CD4-positive, alpha-beta T cell treated with Interleukin-6 for 4 hours (primary cell): ENCODE measurements around the gene TUBA4A.
"Not testable (repeated sequence)": the region's sequence is repeated elsewhere in the genome, so short reads cannot be mapped to it uniquely, and the experiment has no call there.

Source experiments
- DNase-seq: peaks from one replicate; pipeline ENCODE4 v3.0.0-alpha.2; 2020; ENCODE audit warnings: mixed read lengths

TUBA4A gene

DNA sequence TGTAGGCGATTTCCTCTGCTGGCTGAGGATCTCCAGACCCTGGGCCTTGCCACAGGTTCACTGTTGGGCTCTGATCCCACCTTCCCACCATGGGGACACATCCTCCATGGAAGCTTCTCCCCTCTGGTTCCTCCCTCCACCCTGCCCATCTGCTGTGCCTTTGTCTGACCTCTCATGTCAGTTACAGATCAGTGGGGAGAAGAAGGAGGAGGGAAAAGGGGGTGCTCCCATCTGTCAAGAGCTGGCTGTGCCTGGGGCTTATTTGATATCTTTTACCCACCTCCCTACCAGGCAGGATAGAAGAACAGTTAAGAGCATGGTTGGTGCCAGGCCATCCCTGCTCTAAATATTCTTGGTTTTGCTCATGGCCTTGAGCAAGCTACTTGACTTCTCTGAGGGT is 13.2 kb upstream of the TUBA4A start:
- no peak for DNase-seq

DNA sequence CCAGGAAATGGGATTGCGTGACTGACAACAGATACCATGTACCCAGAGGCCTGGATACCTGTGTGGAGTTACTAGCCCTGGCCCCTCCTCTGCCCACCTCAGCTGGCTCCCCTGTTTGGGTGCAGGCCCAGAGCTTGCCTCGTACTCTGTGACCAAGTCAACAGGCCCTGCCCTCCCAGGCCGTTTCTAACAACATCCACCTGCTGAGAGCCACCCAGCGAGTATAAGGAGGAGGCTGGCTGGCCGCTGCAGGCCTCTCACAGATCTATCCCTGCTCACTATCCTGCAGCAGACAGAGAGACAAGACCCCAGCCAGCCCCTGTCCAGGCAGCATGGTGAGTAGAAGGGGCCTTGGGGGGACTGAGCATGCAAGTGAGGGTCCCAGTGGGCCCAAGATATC is 12.5 kb upstream of the TUBA4A start:
- DNase-seq: no peak

DNA sequence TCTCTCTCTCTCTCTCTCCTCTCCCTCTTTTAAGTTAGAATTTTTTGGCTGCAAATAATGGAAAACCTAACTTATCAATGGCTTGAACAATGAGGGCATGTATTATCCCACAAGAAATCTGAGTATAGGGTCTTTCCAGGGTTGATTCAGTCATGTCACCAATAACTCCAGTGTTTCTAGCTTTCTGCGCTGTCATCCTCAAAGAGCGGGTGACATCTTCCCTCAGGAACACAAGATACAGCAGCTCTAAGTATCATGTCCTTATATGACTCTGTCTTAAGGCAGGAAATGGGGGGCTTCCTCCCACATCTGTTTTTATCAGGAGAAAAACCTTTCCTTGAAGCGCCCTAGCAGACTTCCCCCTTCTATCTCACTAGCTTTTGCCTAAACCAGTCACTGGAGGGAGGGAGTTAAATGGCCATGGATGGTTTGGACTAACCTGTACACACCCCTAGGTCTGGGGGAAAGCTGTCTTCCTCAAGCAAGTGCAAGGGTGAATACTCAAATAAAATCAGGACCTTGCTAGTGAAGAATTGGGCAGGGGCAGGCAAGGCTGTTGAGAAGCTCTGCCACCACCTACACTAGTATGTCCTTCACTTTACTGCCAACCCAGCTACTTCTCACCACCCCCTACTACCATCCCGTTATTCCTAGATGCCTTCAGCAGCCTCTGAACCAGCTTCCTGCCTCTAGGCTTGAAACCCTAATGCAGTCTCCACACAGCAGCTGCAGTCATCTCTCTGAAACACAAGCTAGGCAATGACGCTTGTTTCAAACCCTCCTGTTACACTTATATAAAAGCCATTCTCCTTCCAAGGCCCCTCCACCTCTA is 7.5 kb upstream of the TUBA4A start:
- DNase-seq: no peak

GRCh38 chr2:219258942-219259341 is 5.2 kb upstream of the TUBA4A start:
- not testable (repeated sequence) for DNase-seq

DNA sequence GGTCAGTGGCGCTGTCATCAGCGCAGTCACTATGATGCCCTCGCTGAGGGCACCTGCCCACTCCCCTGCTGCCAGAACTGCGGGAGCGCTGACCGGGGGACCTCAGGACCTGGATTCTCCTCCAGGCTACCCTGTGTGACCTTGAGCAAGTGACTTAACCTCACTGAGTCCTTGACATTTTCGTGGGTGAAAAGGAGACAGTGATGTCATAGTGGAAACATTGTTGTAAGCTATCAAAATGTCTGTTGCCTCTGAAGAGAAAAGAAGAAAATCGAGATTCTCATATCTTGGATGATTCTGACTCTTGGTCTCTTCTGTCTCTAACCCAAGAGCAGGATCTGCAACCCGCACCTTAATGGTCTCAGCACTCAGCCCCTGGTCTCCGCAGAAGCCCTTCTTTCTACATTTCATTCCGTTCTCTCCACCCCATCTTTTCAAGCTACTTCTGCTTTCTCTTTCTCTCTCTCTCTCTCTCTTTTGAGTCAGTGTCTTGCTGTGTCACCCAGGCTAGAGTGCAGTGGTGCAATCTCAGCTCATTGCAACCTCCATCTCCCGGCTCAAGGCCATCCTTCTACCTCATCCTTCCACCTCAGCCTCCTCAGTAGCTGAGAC is 978 bp upstream of the TUBA4A start:
- peak; percentile 39 for DNase-seq

GRCh38 chr2:219252900-219253752 is 592 bp downstream of the TUBA4A start, which contains the start of gene TUBA4B:
Gene TUBA4B (plus strand): TSS chr2:219253243. CDS start chr2:219253408, 165 bp downstream.
- DNase-seq: peak; percentile 55

- DNase-seq: peak; percentile 52
Observed at GRCh38 chr2:219252570-219252899, 1.2 kb downstream of the TUBA4A start.

- peak; percentile 63 for DNase-seq
Observed at GRCh38 chr2:219252084-219252483, 1.6 kb downstream of the TUBA4A start.

DNA sequence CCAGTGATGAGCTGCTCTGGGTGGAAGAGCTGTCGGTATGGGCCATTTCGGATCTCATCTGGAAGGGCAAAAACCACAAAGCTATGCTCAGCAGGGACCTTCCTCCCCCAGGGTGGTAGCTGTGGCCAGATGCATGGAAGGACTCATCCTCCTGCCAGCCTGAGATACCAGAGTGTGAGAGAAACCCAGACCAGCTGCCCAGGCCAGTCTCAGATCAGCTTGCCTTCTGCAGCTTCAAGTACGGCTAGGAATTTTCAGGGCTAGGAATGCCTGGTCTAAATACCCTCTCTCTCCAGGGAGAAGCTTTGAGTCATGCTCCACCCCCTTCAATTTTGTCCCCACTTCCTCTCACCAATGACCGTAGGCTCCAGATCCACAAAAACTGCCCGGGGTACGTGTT is 2.1 kb downstream of the TUBA4A start:
- no peak for DNase-seq

- peak; percentile 19 for DNase-seq
Observed at GRCh38 chr2:219250049-219250781, 3.5 kb downstream of the TUBA4A start.

- DNase-seq: peak; percentile 86
Observed at GRCh38 chr2:219249203-219249980, 4.3 kb downstream of the TUBA4A start.

DNA sequence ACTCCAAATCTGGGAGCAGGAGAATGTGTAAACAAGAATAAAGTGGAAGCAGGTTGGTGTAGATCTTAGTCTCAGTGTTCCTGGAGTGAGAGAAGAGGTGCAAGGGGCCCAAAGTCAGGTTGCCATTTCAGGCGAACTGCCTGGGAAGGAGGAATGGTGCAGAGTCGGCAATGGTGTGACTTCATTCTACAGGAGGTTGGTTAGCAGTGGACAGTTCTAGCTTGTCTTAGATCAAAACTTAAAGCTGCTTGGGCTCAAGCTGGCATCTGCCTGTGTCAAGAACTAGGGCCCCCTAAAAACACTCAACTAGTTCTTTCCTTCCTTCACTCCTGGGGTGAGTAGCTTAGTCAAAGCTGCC is 4.9 kb downstream of the TUBA4A start:
- no peak for DNase-seq

DNA sequence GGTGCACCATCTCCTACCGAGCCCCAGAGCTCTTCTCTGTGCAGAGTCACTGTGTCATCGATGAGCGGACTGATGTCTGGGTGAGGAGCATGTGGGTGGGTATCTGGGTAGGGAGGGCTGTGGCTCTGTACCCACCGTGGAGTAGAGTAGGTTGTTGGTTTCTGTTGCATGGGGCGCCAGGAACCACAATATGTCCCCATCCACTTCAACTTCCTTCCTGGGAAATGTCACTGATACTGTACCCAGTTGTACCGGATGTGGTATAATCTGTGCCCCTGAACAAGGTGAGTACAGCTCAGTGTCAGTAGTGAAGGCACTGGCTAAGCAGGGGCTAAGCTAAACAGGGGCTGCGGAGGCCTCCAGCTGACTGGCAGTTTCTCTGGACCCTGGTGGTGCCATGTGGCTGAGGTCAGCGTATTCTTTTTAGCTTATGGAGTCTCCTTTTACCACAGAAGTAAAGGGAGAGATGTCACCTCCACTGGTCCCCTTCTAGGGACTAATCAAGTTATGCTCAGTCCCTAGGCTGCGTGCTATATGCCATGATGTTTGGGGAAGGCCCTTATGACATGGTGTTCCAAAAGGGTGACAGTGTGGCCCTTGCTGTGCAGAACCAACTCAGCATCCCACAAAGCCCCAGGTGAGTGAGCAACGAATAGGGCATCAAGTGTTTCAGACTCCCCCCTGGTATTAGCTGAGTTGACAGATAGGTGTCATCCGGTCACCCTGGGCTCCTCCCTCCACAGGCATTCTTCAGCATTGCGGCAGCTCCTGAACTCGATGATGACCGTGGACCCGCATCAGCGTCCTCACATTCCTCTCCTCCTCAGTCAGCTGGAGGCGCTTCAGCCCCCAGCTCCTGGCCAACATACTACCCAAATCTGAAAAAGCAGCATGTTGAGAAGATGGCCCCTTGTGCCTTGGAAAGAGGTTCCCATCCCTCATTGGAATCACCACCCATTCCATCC is 5.8 kb downstream of the TUBA4A start:
- peak; percentile 79 for DNase-seq

DNA sequence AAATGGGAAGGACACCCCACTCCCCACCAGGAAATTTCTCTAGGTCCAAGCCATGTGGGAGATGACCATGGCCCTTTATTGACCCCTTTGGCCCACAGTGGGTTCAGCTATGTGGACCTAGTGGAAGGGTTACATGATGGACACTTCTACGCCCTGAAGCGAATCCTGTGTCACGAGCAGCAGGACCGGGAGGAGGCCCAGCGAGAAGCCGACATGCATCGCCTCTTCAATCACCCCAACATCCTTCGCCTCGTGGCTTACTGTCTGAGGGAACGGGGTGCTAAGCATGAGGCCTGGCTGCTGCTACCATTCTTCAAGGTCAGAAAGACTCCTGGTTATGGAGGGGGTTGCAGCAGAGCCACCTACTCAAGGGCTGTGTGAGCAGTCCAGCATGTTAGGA is 7.2 kb downstream of the TUBA4A start:
- no peak for DNase-seq

- peak; percentile 15 for DNase-seq
Observed at GRCh38 chr2:219245899-219246230, 7.9 kb downstream of the TUBA4A start.

DNA sequence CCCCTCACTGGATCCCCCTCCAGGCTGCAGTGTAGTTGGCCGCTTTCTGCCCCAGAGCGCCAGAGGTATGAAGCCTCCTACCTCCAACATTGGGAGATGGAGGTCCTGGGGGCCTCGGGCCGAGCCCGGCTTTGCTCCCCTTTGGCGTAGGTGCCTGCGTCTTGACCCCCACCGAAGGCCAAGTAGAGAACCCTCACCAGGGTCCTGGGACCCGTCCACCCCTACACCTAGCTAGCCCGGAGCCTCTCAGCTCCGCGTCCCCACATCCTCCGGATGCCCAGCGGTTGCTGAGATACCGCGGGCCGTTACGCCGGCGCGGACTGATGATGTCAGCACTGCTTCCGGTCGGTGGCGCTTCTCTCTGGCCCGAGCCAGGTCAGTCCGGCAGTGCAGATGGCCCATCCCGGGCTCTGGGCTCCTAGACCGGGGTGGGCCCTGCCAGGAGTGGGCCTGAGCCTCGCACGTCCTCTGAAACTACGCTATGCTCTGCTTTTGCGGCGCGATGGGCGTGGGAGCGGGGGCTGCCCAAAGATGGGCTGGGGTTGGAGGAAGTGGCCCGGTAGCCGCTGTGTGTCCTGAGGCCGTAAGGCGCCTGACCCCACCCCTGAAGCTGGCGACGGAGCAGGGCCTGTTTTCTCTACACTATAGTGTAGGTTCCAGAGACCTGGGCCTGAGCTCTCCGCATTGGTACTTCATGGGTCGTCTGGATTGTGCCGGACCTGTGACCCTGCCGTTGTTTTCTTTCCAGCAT is 8.4 kb downstream of the TUBA4A start, which contains the start of the genes GLB1L and STK16:
Gene GLB1L (minus strand): TSS at position 297 of the 751 bp plus-strand sequence. CDS start 1,871 bp downstream, outside the sequence.
Gene STK16 (plus strand): TSS at position 332 of the 751 bp plus-strand sequence. CDS start 521 bp downstream, outside the sequence.
- peak; percentile 88 for DNase-seq

GRCh38 chr2:219244789-219245147 is 8.9 kb downstream of the TUBA4A start:
- DNase-seq: no peak

GRCh38 chr2:219243291-219243761 is 10.4 kb downstream of the TUBA4A start:
- no peak for DNase-seq

DNA sequence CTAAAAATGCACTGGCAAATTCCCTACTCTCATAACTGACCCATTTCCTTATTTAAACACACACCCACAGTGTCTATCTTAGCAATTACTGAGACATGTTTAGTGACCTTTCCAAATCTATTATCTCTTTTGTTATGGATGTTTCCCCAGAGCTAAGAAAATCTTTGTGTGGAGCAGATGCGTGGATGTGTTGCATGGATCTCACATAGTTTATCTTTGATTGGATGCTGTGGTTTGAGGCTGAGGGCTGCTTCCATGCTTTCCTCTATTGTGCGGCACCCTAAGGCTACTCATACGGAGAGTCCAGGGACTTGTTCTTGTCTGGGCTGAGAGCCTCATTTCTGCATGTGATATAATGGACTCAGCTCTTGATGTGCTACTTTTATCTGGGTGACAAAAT is 19.4 kb downstream of the TUBA4A start:
- DNase-seq: no peak

GRCh38 chr2:219230059-219230540 is 23.6 kb downstream of the TUBA4A start:
- DNase-seq: peak; percentile 57
